Endodermal cell (in vitro differentiated cells): ENCODE results near the gene SUFU. TPM values are rescaled to one million over a fixed set of nuclear protein-coding genes. Genes with fewer than 3 reads are reported as not detected.

Source experiments
- DNase-seq: peaks from one replicate; pipeline ENCODE4 v3.0.0-alpha.2; 2017
- H3K27ac ChIP-seq: 2 replicates; pipeline ENCODE4 v1.5.1; 2013; ENCODE audit warnings: mild to moderate bottlenecking, low read depth, low read length, moderate library complexity
- H3K27me3 ChIP-seq: 2 replicates; pipeline ENCODE4 v1.6.1; 2013; ENCODE audit warnings: mild to moderate bottlenecking, low read length, moderate library complexity; ENCODE audit not compliant: insufficient read depth, control insufficient read depth, poor library complexity, severe bottlenecking
- H3K36me3 ChIP-seq: 2 replicates; pipeline ENCODE4 v1.7.0; 2013; ENCODE audit warnings: mild to moderate bottlenecking, low read length, moderate library complexity; ENCODE audit not compliant: control insufficient read depth, insufficient read depth
- H3K4me1 ChIP-seq: one replicate; pipeline ENCODE4 v1.7.0; 2013; ENCODE audit warnings: low read length; ENCODE audit not compliant: control insufficient read depth, insufficient read depth
- H3K4me3 ChIP-seq: 2 replicates; pipeline ENCODE4 v1.5.1; 2013; ENCODE audit warnings: mild to moderate bottlenecking, low read length, moderate library complexity
- H3K9ac ChIP-seq: 2 replicates; pipeline ENCODE4 v1.6.1; 2013; ENCODE audit warnings: mild to moderate bottlenecking, low read length, moderate library complexity; ENCODE audit not compliant: poor library complexity, severe bottlenecking; ENCODE audit errors: extremely low read depth
- H3K9me3 ChIP-seq: 2 replicates; pipeline ENCODE4 v1.6.1; 2013; ENCODE audit warnings: mild to moderate bottlenecking, low read length, moderate library complexity; ENCODE audit not compliant: control insufficient read depth
- H3K27ac Mint-ChIP-seq: 2 replicates; pipeline ENCODE4 v1.8.0; 2020; ENCODE audit warnings: mixed read lengths
- H3K27me3 Mint-ChIP-seq: 2 replicates; pipeline ENCODE4 v1.8.0; 2021; ENCODE audit warnings: mild to moderate bottlenecking, mixed read lengths; ENCODE audit not compliant: insufficient read depth
- H3K36me3 Mint-ChIP-seq: 2 replicates; pipeline ENCODE4 v1.8.0; 2020; ENCODE audit warnings: low read depth, mixed read lengths
- H3K4me1 Mint-ChIP-seq: 2 replicates; pipeline ENCODE4 v1.8.0; 2020; ENCODE audit warnings: mixed read lengths
- H3K4me3 Mint-ChIP-seq: 2 replicates; pipeline ENCODE4 v1.8.0; 2020; ENCODE audit warnings: mild to moderate bottlenecking, moderate library complexity, mixed read lengths
- H3K9me3 Mint-ChIP-seq: 2 replicates; pipeline ENCODE4 v1.8.0; 2020; ENCODE audit warnings: mild to moderate bottlenecking, mixed read lengths
- WGBS, 2 experiments: methylation state at CpG; one replicate each; pipeline versions ENCODE4 v1.1.5 to v1.1.7; 2013; ENCODE audit warnings: missing lambda C conversion rate in 2 of 2, mixed read lengths in 1 of 2; ENCODE audit not compliant: insufficient coverage in 1 of 2, insufficient read length in 1 of 2; 5-methylcytosine and 5-hydroxymethylcytosine counted together
- total RNA-seq, 2 donors: library from RNA; stranded (reverse); fragmentation: NEBNext Ultra II Directional in 1 of 2; extraction: Animal tissue kit (Norgen Biotek cat#: 25700) in 1 of 2; gene quantifications; 2 replicates in 1 of 2; 3 replicates in 1 of 2; pipeline ENCODE4 v1.2.1, GENCODE V29; 2021
- TF ChIP-seq, protein P1 (sequence below): fragments of 200-600 bp; sonication (generic); conservative IDR thresholded peaks from 2 replicates; pipeline ENCODE4 v1.5.0; 2021; ENCODE audit warnings: antibody characterized with exemption, mild to moderate bottlenecking

SUFU gene
- total RNA-seq, 2 donors from 2014 or later = 19.1 to 20.6 TPM

DNA sequence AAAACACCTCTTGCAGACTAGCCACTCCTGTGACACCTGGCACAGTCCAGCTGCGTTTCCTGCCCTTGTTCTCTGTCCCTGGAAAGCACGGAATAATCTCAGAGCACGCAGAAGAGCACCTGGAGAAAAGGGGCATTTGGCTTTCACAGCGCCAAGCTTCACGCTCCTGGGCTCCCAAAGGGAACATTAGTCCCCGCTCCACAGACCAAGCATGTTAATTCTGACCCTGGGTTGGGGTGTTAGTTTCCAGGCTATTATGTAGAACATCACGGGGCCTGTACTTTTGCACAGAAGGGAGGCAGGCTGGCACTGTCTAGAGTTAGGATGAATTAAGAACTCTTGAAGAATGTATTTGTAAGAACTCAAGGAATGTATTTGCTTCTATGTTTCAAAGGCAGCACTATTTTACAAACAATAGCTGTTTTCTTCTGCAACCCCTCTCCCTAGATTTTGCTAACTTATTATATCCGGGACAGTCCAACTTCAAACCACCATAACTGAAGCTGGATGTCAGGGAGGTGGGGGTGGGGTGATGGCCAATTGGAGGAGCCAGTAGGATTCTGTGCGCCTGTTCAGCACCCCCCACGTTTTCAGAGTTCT is 78.3 kb downstream of the SUFU start:
- WGBS, 2 experiments = 85 to 87% methylated on average over 4 to 9 of the region's 10 CpGs
- Histone ChIP-seq H3K9ac (no peak overlapping the region), H3K27ac (no peak overlapping the region), H3K4me3 (no peak overlapping the region), H3K36me3 (no peaks in the 10 kb centered on the region), H3K4me1 (peaks cover 7% of the 10 kb centered on the region), H3K9me3 (no peaks in the 10 kb centered on the region), H3K27me3 (no peaks in the 10 kb centered on the region)
- TF ChIP-seq, protein P1, sequence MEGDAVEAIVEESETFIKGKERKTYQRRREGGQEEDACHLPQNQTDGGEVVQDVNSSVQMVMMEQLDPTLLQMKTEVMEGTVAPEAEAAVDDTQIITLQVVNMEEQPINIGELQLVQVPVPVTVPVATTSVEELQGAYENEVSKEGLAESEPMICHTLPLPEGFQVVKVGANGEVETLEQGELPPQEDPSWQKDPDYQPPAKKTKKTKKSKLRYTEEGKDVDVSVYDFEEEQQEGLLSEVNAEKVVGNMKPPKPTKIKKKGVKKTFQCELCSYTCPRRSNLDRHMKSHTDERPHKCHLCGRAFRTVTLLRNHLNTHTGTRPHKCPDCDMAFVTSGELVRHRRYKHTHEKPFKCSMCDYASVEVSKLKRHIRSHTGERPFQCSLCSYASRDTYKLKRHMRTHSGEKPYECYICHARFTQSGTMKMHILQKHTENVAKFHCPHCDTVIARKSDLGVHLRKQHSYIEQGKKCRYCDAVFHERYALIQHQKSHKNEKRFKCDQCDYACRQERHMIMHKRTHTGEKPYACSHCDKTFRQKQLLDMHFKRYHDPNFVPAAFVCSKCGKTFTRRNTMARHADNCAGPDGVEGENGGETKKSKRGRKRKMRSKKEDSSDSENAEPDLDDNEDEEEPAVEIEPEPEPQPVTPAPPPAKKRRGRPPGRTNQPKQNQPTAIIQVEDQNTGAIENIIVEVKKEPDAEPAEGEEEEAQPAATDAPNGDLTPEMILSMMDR = no peak
- Mint-ChIP-seq H3K27me3 (peaks cover 1% of the 10 kb centered on the region), H3K36me3 (peaks cover 2% of the 10 kb centered on the region), H3K9me3 (peaks cover 2% of the 10 kb centered on the region), H3K27ac (peak overlapping the region; percentile 17), H3K4me1 (peaks cover 34% of the 10 kb centered on the region), H3K4me3 (no peak overlapping the region)
- no peak for DNase-seq

DNA sequence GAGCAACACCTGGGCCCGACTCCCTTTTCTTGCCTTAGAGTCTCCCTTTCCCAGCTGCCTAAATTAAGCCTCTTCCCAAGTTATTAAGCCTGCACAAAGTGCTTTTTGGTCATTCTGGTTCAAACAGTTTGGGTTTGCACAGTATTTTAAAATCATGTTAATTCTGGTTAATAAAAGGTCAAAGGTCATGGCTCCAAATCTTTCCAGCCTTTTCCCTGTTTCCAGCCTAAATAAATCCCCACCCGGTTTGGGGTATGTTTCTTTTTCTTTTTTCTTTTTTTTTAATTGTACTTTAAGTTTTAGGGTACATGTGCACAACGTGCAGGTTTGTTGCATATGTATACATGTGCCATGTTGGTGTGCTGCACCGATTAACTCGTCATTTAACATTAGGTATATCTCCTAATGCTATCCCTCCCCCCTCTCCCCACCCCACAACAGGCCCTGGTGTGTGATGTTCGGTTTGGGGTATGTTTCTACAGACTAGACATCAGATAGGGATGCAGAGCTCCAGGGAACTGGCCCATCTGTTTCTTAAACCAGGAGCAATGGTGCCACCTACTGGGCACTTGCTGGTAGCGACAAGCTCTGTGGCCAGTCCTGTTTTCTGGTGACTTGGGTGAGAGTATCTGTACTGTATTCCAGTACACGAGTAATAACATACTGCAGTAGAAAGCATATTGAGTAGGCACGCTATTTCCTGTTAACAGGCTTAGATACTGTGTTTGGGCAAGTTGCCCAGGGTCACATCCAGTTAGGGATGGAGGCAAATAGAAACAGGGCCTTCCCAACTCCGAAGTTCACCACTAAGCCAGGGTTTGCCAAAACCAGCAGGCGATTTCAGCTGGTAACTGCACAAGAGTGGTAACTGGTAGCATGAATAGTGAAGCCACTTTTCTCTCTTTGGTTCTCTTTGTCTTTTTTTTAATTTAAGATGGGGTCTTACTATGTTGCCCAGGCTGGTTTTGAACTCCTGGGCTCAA is 80.0 kb downstream of the SUFU start:
- Histone ChIP-seq H3K4me3 (no peak overlapping the region), H3K9ac (no peak overlapping the region), H3K27ac (peak overlapping the region; percentile 30), H3K9me3 (no peaks in the 10 kb centered on the region), H3K36me3 (no peaks in the 10 kb centered on the region), H3K4me1 (peaks cover 7% of the 10 kb centered on the region), H3K27me3 (no peaks in the 10 kb centered on the region)
- TF ChIP-seq, protein P1 = peak; percentile 95
- H3K36me3 Mint-ChIP-seq = peaks cover 2% of the 10 kb centered on the region
- 50 to 52% methylated on average over 4 to 8 of the region's 11 CpGs for WGBS, 2 experiments
- H3K27ac Mint-ChIP-seq = no peak overlapping the region
- H3K4me1 Mint-ChIP-seq = peaks cover 33% of the 10 kb centered on the region
- peaks cover 2% of the 10 kb centered on the region for H3K9me3 Mint-ChIP-seq
- peak; percentile 95 for DNase-seq
- H3K27me3 Mint-ChIP-seq = peaks cover 1% of the 10 kb centered on the region
- no peak overlapping the region for H3K4me3 Mint-ChIP-seq

DNA sequence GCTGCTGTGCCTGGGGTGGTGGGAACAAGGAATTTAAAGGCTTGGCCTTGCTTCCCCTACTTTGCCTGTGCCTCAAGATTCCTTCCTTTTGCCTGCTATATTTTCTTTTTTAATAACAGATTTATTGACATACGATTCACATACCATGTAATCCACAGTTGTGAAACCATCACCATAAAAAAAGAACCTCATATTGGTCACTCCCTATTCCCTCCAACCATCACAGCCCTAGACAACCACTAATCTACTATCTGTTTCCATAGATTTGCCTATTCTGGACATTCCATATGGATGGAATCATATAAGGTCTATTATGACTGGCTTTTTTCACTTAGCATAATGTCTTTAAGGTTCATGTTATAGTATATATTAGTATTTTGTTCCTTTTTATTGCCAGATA is 81.3 kb downstream of the SUFU start:
- no peak overlapping the region for H3K4me3 ChIP-seq
- H3K27me3 ChIP-seq = no peaks in the 10 kb centered on the region
- no peak overlapping the region for H3K9ac ChIP-seq
- H3K9me3 Mint-ChIP-seq = peaks cover 2% of the 10 kb centered on the region
- no peaks in the 10 kb centered on the region for H3K9me3 ChIP-seq
- no peak overlapping the region for H3K4me3 Mint-ChIP-seq
- H3K27ac Mint-ChIP-seq = no peak overlapping the region
- H3K36me3 ChIP-seq = no peaks in the 10 kb centered on the region
- H3K36me3 Mint-ChIP-seq = peaks cover 2% of the 10 kb centered on the region
- peaks cover 7% of the 10 kb centered on the region for H3K4me1 ChIP-seq
- TF ChIP-seq, protein P1 = no peak
- peaks cover 21% of the 10 kb centered on the region for H3K4me1 Mint-ChIP-seq
- H3K27ac ChIP-seq = no peak overlapping the region
- WGBS, 2 experiments = 97 to 100% methylated on average over 1 of the region's 1 CpG
- peaks cover 1% of the 10 kb centered on the region for H3K27me3 Mint-ChIP-seq
- DNase-seq = no peak
